GM23248 (cell line): ENCODE measurements around the gene ANKRD18B. TPM values are rescaled to one million over a fixed set of nuclear protein-coding genes. Genes with fewer than 3 reads are reported as not detected.
"Not testable (repeated sequence)": the region's sequence is repeated elsewhere in the genome, so short reads cannot be mapped to it uniquely, and the experiment has no call there.

Source experiments
- DNase-seq: peaks from one replicate; pipeline ENCODE4 v3.0.0-alpha.2; 2015
- H2AFZ ChIP-seq: fragments of 200-600 bp; sonication (generic); 2 replicates; pipeline ENCODE4 v1.6.1; 2016; ENCODE audit warnings: antibody characterized with exemption
- H3F3A ChIP-seq: fragments of 200-600 bp; sonication (generic); 2 replicates; pipeline ENCODE4 v1.6.1; 2016; ENCODE audit warnings: mild to moderate bottlenecking, antibody characterized with exemption, mixed run types; ENCODE audit not compliant: insufficient read depth
- H3K27ac ChIP-seq: fragments of 200-600 bp; sonication (generic); 2 replicates; pipeline ENCODE4 v1.5.1; 2016; ENCODE audit warnings: mild to moderate bottlenecking
- H3K27me3 ChIP-seq: fragments of 200-600 bp; sonication (generic); replicated peaks from 2 replicates; pipeline ENCODE4 v1.6.1; 2016; ENCODE audit warnings: mild to moderate bottlenecking; ENCODE audit not compliant: insufficient read depth
- H3K36me3 ChIP-seq: fragments of 200-600 bp; sonication (generic); 2 replicates; pipeline ENCODE4 v1.6.1; 2016; ENCODE audit warnings: low read depth, mild to moderate bottlenecking
- H3K4me1 ChIP-seq: fragments of 200-600 bp; sonication (generic); 2 replicates; pipeline ENCODE4 v1.6.1; 2016; ENCODE audit warnings: mild to moderate bottlenecking; ENCODE audit not compliant: insufficient read depth
- H3K4me2 ChIP-seq: fragments of 200-600 bp; sonication (generic); one replicate; pipeline ENCODE4 v1.6.1; 2016; ENCODE audit warnings: mild to moderate bottlenecking; ENCODE audit not compliant: unreplicated experiment
- H3K4me3 ChIP-seq: fragments of 200-600 bp; sonication (generic); 2 replicates; pipeline ENCODE4 v1.5.1; 2016; ENCODE audit warnings: mild to moderate bottlenecking
- H3K79me2 ChIP-seq: fragments of 200-600 bp; sonication (generic); 2 replicates; pipeline ENCODE4 v1.6.1; 2016; ENCODE audit warnings: mild to moderate bottlenecking; ENCODE audit not compliant: insufficient read depth
- H3K9ac ChIP-seq: fragments of 200-600 bp; sonication (generic); 2 replicates; pipeline ENCODE4 v1.6.1; 2016; ENCODE audit warnings: mild to moderate bottlenecking
- H3K9me2 ChIP-seq: fragments of 200-600 bp; sonication (generic); 2 replicates; pipeline ENCODE4 v1.6.1; 2016; ENCODE audit warnings: mixed run types, mild to moderate bottlenecking, moderate library complexity; ENCODE audit not compliant: insufficient read depth
- H3K9me3 ChIP-seq: fragments of 200-600 bp; sonication (generic); one replicate; pipeline ENCODE4 v1.6.1; 2017; ENCODE audit warnings: low read depth
- H4K20me1 ChIP-seq: fragments of 200-600 bp; sonication (generic); 2 replicates; pipeline ENCODE4 v1.6.0; 2016; ENCODE audit not compliant: insufficient read depth
- EZH2 ChIP-seq: fragments of 200-600 bp; sonication (generic); IDR thresholded peaks from 2 replicates; pipeline ENCODE4 v1.6.1; 2018; ENCODE audit warnings: antibody characterized with exemption, mild to moderate bottlenecking; ENCODE audit not compliant: insufficient read depth, poor library complexity, severe bottlenecking
- EZH2phosphoT487 ChIP-seq: fragments of 200-600 bp; sonication (generic); IDR thresholded peaks from 2 replicates; pipeline ENCODE4 v1.6.1; 2018; ENCODE audit warnings: antibody characterized with exemption, moderate library complexity, mild to moderate bottlenecking, low read depth; ENCODE audit not compliant: insufficient read depth
- WGBS, 2 experiments: methylation state at CpG; one replicate each; pipeline ENCODE4 v1.1.6; 2015 to 2017; ENCODE audit warnings: low lambda C conversion rate in 2 of 2, low coverage in 1 of 2; ENCODE audit errors: missing lambda C conversion rate in 2 of 2; 5-methylcytosine and 5-hydroxymethylcytosine counted together
- in situ Hi-C: fragments of 300-500 bp; cut with MboI; formaldehyde crosslinking; loops from 2 replicates; pipeline ENCODE4 v1.15.0; 2020
- polyA plus RNA-seq: library from polyadenylated mRNA; unstranded; fragments of >200 nt; fragmentation: Nextera tagmentation; extraction: Ambion mirVana; gene quantifications from 2 replicates; pipeline ENCODE4 v1.2.1, GENCODE V29; 2016
- total RNA-seq: library from RNA; depleted of rRNA; stranded (reverse); fragments of >200 nt; shearing (Covaris generic); gene quantifications from 2 replicates; pipeline ENCODE4 v1.2.3, GENCODE V29; 2014

Gene ANKRD18B
- total and polyA plus RNA-seq, 2 experiments from 2014 or later: 0.11 to 0.74 TPM

DNA sequence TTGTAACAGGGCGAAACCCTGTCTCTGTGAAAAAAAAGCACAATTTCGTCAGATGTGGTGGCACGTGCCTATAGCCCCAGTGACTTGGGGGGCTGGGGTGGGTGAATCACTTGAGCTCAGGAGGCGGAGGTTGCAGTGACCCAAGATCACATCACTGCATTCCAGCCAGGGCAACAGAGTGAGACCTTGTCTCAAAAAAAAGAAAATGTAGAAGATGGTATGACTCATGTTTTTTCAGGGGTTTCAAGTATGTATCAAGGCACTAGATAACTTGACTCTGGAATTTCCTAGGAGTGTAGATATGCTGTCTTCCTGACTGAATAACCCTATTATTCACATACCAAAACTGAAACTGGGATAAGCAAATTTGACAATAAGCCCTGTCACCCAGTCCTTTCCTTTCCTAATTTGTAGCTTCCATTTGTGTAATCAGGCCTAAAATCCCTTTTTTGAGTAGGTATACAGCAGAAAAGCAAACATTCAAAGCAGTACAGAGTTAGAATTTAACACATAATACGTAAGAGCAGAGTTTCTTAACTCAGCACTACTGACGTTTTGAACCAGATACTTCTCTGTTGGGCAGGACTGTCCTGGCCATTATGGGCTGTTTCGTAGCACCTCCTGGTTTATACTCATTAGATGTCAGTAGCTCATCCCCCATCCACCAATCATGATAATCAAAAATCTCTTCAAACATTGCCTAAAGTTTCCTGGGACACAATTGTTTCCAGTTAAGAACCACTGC, 17.3 kb upstream of the ANKRD18B start:
- Histone ChIP-seq H3K9me2 (no peaks in the 10 kb centered on the region), H3F3A (peaks cover 17% of the 10 kb centered on the region), H3K4me2 (peak overlapping the region; percentile 74), H3K36me3 (no peaks in the 10 kb centered on the region), H3K27ac (peak overlapping the region; percentile 93), H3K4me3 (peak overlapping the region; percentile 58), H3K9me3 (no peaks in the 10 kb centered on the region), H4K20me1 (no peaks in the 10 kb centered on the region), H3K79me2 (0 out of 2 replicates have a peak, but pooled peaks cover 13% of the 10 kb centered on the region), H3K4me1 (peaks cover 38% of the 10 kb centered on the region), H3K9ac (peak overlapping the region; percentile 71), H2AFZ (peak overlapping the region; percentile 60), H3K27me3 (no peaks in the 10 kb centered on the region)
- peak; percentile 93 for DNase-seq
- WGBS, 2 experiments: 28 to 32% methylated on average over 7 of the region's 7 CpGs
- in situ Hi-C loops: no loop called here
- TF ChIP-seq EZH2phosphoT487 (no peak), EZH2 (no peak)

DNA sequence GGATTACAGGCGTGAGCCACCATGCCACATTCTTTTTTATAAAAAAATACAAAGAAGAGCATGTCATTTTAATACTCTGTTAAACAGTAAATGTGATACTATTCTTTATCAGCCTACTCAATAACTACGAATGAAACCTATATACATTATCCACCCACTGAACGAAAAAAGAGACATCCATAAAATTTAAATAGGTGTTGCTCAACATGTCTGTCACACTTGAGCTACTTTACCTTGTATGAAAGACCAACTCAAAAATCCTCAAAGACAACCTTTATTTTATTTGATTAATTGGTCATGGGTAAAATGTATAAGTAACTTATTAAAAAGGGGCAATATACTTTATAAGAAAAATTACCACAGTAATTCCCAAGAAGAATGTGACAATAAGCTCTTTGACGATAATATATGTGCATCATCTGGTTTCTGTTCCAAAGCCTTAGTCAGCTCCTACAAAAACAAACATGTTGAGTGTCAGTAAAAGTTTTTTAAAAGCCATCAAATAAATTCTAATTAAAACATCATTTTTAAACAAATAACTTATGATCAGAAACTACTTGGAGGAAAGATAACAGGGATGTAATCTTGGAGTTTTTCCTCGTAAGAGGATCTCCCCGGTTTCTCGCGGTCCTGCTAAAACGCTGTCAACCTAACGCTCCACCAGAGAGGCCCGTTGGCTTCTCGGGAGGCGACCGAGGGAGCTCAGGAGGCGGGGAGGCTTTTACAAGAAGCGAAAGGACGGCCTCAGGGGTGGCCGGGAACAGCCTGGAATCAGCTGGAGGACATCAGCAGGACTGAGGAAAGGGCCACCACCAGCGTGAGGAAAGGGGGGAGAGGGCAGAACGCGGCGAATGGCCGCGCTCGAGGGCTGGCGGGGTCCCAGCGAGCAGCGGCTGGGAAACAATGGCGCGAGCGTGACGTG, 13.5 kb upstream of the ANKRD18B start:
- H3K9me2 ChIP-seq: no peaks in the 10 kb centered on the region
- no peaks in the 10 kb centered on the region for H3K36me3 ChIP-seq
- TF ChIP-seq EZH2 (no peak), EZH2phosphoT487 (no peak)
- peaks cover 17% of the 10 kb centered on the region for H3F3A ChIP-seq
- H3K79me2 ChIP-seq: 0 out of 2 replicates have a peak, but pooled peaks cover 13% of the 10 kb centered on the region
- H3K9ac ChIP-seq: peak overlapping the region; percentile 97
- peak; percentile 82 for DNase-seq
- 4 to 6% methylated on average over 20 to 32 of the region's 32 CpGs for WGBS, 2 experiments
- peak overlapping the region; percentile 97 for H3K27ac ChIP-seq
- H4K20me1 ChIP-seq: no peaks in the 10 kb centered on the region
- peaks cover 37% of the 10 kb centered on the region for H3K4me1 ChIP-seq
- H3K27me3 ChIP-seq: no peaks in the 10 kb centered on the region
- peak overlapping the region; percentile 86 for H3K4me2 ChIP-seq
- H3K9me3 ChIP-seq: no peaks in the 10 kb centered on the region
- peak overlapping the region; percentile 82 for H3K4me3 ChIP-seq
- in situ Hi-C loops: no loop called here
- peak overlapping the region; percentile 87 for H2AFZ ChIP-seq

DNA sequence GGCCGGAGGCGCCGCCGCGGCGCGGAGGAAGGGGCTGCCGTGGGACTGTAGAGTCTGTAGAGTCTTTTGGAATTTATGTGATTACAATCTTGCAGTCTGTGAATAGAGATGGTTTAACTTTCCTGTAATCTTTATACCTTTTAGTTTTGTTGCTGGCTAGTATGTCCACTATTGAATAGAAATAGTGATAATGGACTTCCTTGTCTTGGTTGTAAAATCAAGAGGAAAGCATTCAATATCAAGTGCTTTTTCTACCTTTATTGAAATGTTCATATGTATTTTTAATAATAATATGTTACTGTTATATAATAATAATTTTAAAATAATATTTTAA, 12.9 kb upstream of the ANKRD18B start:
- H4K20me1 ChIP-seq, in situ Hi-C loops, H3K27me3 ChIP-seq, DNase-seq, H3K36me3 ChIP-seq, H3K9me3 ChIP-seq, H3K9me2 ChIP-seq: not testable (repeated sequence)
- Histone ChIP-seq H3K4me3 (peak overlapping the region; percentile 82), H3K27ac (peak overlapping the region; percentile 97), H2AFZ (peak overlapping the region; percentile 87), H3K79me2 (0 out of 2 replicates have a peak, but pooled peaks cover 13% of the 10 kb centered on the region), H3K4me2 (peak overlapping the region; percentile 86), H3F3A (peaks cover 16% of the 10 kb centered on the region), H3K9ac (peak overlapping the region; percentile 97), H3K4me1 (peaks cover 31% of the 10 kb centered on the region)
- WGBS, 2 experiments: 0% methylated on average over 3 to 8 of the region's 8 CpGs

DNA sequence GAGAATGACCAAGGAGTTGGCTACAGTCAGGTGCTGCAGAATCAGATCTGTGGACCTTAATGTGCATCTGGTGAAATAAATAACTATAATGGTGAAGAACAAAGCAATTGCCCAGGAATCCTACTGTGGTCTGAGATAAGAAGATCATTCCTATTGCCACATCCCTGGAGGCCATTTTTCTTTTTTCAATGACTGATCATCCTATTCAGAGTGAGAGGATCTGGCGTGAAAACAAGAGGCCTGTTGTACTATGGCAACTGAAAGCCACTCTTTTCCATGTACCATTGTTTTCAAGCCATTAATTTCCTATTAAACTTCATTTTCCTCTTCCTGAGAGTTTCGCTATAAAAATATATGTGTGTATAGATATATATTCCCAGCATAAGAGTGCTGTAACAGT, 11.5 kb upstream of the ANKRD18B start:
- H3K27ac ChIP-seq, H3K9ac ChIP-seq, in situ Hi-C loops, H3K9me3 ChIP-seq, H3F3A ChIP-seq, H3K4me2 ChIP-seq, H3K4me3 ChIP-seq, H3K27me3 ChIP-seq, H3K36me3 ChIP-seq, H3K9me2 ChIP-seq, H2AFZ ChIP-seq, H4K20me1 ChIP-seq: not testable (repeated sequence)
- Histone ChIP-seq H3K4me1 (peaks cover 20% of the 10 kb centered on the region), H3K79me2 (0 out of 2 replicates have a peak, but pooled peaks cover 13% of the 10 kb centered on the region)
- peak; percentile 47 for DNase-seq
- WGBS, 2 experiments: 81 to 83% methylated on average over 2 of the region's 2 CpGs

DNA sequence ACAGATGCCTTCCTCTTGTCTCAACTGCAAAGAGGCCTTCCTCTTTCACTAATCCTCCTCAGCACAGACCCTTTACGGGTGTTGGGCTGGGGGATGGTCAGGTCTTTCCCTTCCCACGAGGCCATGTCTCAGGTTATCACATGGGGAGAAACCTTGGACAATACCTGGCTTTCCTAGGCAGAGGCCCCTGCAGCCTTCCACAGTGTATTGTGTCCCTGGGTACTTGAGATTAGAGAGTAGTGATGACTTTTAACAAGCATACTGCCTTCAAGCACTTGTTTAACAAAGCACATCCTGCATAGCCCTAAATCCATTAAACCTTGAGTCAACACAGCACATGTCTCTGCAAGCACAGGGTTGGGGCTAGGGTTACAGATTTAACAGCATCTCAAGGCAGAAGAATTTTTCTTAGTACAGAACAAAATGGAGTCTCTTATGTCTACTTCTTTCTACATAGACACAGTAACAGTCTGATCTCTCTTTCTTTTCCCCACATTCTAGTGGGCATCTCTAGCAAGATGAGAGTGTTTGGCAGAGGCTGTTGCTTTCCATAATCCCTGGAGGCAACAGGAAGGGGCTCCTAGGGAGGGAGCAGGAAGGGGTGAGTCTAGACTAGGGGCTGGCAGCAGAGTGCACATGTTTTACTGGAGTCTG, 8.6 kb upstream of the ANKRD18B start:
- H3K36me3 ChIP-seq, DNase-seq, H3K9me3 ChIP-seq, H3K4me1 ChIP-seq, H3F3A ChIP-seq, H3K4me3 ChIP-seq, H3K79me2 ChIP-seq, H3K4me2 ChIP-seq, in situ Hi-C loops, H3K9ac ChIP-seq, H2AFZ ChIP-seq, H3K9me2 ChIP-seq, H3K27me3 ChIP-seq, H4K20me1 ChIP-seq, H3K27ac ChIP-seq: not testable (repeated sequence)
- 5 to 23% methylated on average over 2 of the region's 2 CpGs for WGBS, 2 experiments

- H3K4me1 ChIP-seq, H3K4me3 ChIP-seq, H3K36me3 ChIP-seq, H3K9me3 ChIP-seq, H2AFZ ChIP-seq, H3K27me3 ChIP-seq, H3K27ac ChIP-seq, in situ Hi-C loops, H3F3A ChIP-seq, H3K79me2 ChIP-seq, H3K9ac ChIP-seq, DNase-seq, H3K9me2 ChIP-seq, H4K20me1 ChIP-seq, H3K4me2 ChIP-seq: not testable (repeated sequence)
- WGBS, 2 experiments: 95 to 100% methylated on average over 1 of the region's 1 CpG
Observed at GRCh38 chr9:33516397-33516796, 7.7 kb upstream of the ANKRD18B start.
